CD4-positive, CD25-positive, alpha-beta regulatory T cell (primary cell): ENCODE measurements around the gene ALK. TPM values are rescaled to one million over a fixed set of nuclear protein-coding genes. Genes with fewer than 3 reads are reported as not detected.

Source experiments
- ATAC-seq, 2 donors: fragments of 150-1000 bp; cut with Tn5 transposase; one replicate each; pipeline ENCODE4 v1.10.0; 2021; ENCODE audit warnings: low read depth in 2 of 2, moderate number of reproducible peaks in 2 of 2, moderate library complexity in 1 of 2
- DNase-seq, 3 donors: peaks; one replicate each; pipeline versions ENCODE4 v3.0.0 to v3.0.0-alpha.2; 2012 to 2022; ENCODE audit warnings: mixed read lengths in 1 of 3
- H3K27ac ChIP-seq: one replicate; pipeline ENCODE4 v1.7.0; 2013; ENCODE audit warnings: mild to moderate bottlenecking, low read length; ENCODE audit not compliant: insufficient read depth, poor library complexity, severe bottlenecking
- H3K27me3 ChIP-seq: one replicate; pipeline ENCODE4 v1.7.0; 2013; ENCODE audit warnings: low read length; ENCODE audit not compliant: control insufficient read depth, insufficient read depth
- H3K36me3 ChIP-seq: one replicate; pipeline ENCODE4 v1.7.0; 2013; ENCODE audit warnings: mild to moderate bottlenecking, low read length, moderate library complexity; ENCODE audit not compliant: control insufficient read depth, insufficient read depth
- H3K4me1 ChIP-seq: 2 replicates; pipeline ENCODE4 v1.7.0; 2013; ENCODE audit warnings: mild to moderate bottlenecking, low read length; ENCODE audit not compliant: insufficient read depth, control insufficient read depth, poor library complexity, severe bottlenecking
- H3K4me3 ChIP-seq: one replicate; pipeline ENCODE4 v1.7.0; 2013; ENCODE audit warnings: low read depth, mild to moderate bottlenecking, low read length, moderate library complexity
- H3K9me3 ChIP-seq, 2 experiments: 1 replicate in 1 of 2; 2 replicates in 1 of 2; pipeline ENCODE4 v1.7.0; 2013; ENCODE audit warnings: low read length in 2 of 2, mild to moderate bottlenecking in 1 of 2, moderate library complexity in 1 of 2; ENCODE audit not compliant: control insufficient read depth in 2 of 2
- H3K27ac Mint-ChIP-seq, 3 donors: one replicate each; pipeline ENCODE4 v1.8.0; 2020 to 2022; ENCODE audit warnings: mild to moderate bottlenecking in 3 of 3, mixed read lengths in 3 of 3, moderate library complexity in 2 of 3
- H3K27me3 Mint-ChIP-seq: one replicate; pipeline ENCODE4 v1.8.0; 2022; ENCODE audit warnings: mild to moderate bottlenecking, mixed read lengths
- H3K36me3 Mint-ChIP-seq: one replicate; pipeline ENCODE4 v1.8.0; 2020; ENCODE audit warnings: mixed read lengths
- H3K4me1 Mint-ChIP-seq, 4 donors: one replicate each; pipeline ENCODE4 v1.8.0; 2020 to 2022; ENCODE audit warnings: mixed read lengths in 4 of 4, mild to moderate bottlenecking in 1 of 4
- H3K4me3 Mint-ChIP-seq, 4 donors: one replicate each; pipeline ENCODE4 v1.8.0; 2020 to 2022; ENCODE audit warnings: mild to moderate bottlenecking in 4 of 4, mixed read lengths in 4 of 4, moderate library complexity in 3 of 4
- H3K9me3 Mint-ChIP-seq, 7 donors: one replicate each; pipeline ENCODE4 v1.8.0; 2020 to 2022; ENCODE audit warnings: mixed read lengths in 7 of 7, mild to moderate bottlenecking in 3 of 7, moderate library complexity in 2 of 7
- polyA plus RNA-seq, 4 donors: library from polyadenylated mRNA; unstranded; fragments of 300-500 nt; fragmentation: Illumina TruSeq; gene quantifications; one replicate each; pipeline ENCODE4 v1.2.3, GENCODE V29; 2021
- total RNA-seq: library from RNA; stranded (reverse); gene quantifications from one replicate; pipeline ENCODE4 v1.2.3, GENCODE V29; 2022

The ALK gene
- total and polyA plus RNA-seq, 5 donors from 2014 or later = not detected

GRCh38 chr2:29347774-29348461 is 573.5 kb downstream of the ALK start:
- Histone ChIP-seq H3K4me3 (no peak overlapping the region), H3K27me3 (peaks cover 11% of the 10 kb centered on the region), H3K36me3 (no peaks in the 10 kb centered on the region), H3K27ac (no peak overlapping the region), H3K4me1 (no peaks in the 10 kb centered on the region), H3K9me3 (no peaks in the 10 kb centered on the region)
- Mint-ChIP-seq H3K27me3 (peaks cover 24% of the 10 kb centered on the region), H3K36me3 (no peaks in the 10 kb centered on the region), H3K4me3 (no peak overlapping the region), H3K9me3 (peaks cover 0 to 2% (median 0%) of the 10 kb centered on the region in 7 donors), H3K4me1 (no peaks in the 10 kb centered on the region), H3K27ac (no peak overlapping the region)
- no peak for ATAC-seq
- DNase-seq = no peak

GRCh38 chr2:29345236-29345635 is 576.1 kb downstream of the ALK start:
- peaks cover 35% of the 10 kb centered on the region for H3K27me3 Mint-ChIP-seq
- no peak overlapping the region for H3K27ac ChIP-seq
- peaks cover 0 to 2% (median 0%) of the 10 kb centered on the region in 7 donors for H3K9me3 Mint-ChIP-seq
- no peak overlapping the region for H3K4me3 ChIP-seq
- DNase-seq (no peak), ATAC-seq (no peak)
- H3K36me3 Mint-ChIP-seq = no peaks in the 10 kb centered on the region
- H3K27me3 ChIP-seq = peaks cover 7% of the 10 kb centered on the region
- H3K4me1 Mint-ChIP-seq = no peaks in the 10 kb centered on the region
- no peak overlapping the region for H3K27ac Mint-ChIP-seq
- no peaks in the 10 kb centered on the region for H3K9me3 ChIP-seq
- H3K36me3 ChIP-seq = no peaks in the 10 kb centered on the region
- no peaks in the 10 kb centered on the region for H3K4me1 ChIP-seq
- H3K4me3 Mint-ChIP-seq = no peak overlapping the region

- H3K4me1 Mint-ChIP-seq = no peaks in the 10 kb centered on the region
- Histone ChIP-seq H3K27ac (no peak overlapping the region), H3K4me3 (no peak overlapping the region), H3K27me3 (peaks cover 4% of the 10 kb centered on the region), H3K36me3 (no peaks in the 10 kb centered on the region), H3K9me3 (no peaks in the 10 kb centered on the region), H3K4me1 (no peaks in the 10 kb centered on the region)
- H3K27ac Mint-ChIP-seq = no peak overlapping the region
- no peak overlapping the region for H3K4me3 Mint-ChIP-seq
- DNase-seq (no peak), ATAC-seq (no peak)
- peaks cover 28% of the 10 kb centered on the region for H3K27me3 Mint-ChIP-seq
- H3K36me3 Mint-ChIP-seq = no peaks in the 10 kb centered on the region
- H3K9me3 Mint-ChIP-seq = peaks cover 0 to 2% (median 0%) of the 10 kb centered on the region in 7 donors
Observed at GRCh38 chr2:29343830-29344229, 577.6 kb downstream of the ALK start.

GRCh38 chr2:29336341-29337241 is 584.8 kb downstream of the ALK start:
- H3K4me1 ChIP-seq = no peaks in the 10 kb centered on the region
- Mint-ChIP-seq H3K4me3 (no peak overlapping the region), H3K4me1 (no peaks in the 10 kb centered on the region), H3K27me3 (peaks cover 10% of the 10 kb centered on the region), H3K9me3 (no peaks in the 10 kb centered on the region), H3K27ac (peak overlapping the region in 1 of 3 donors; percentile 12), H3K36me3 (no peaks in the 10 kb centered on the region)
- no peak overlapping the region for H3K4me3 ChIP-seq
- H3K27me3 ChIP-seq = no peaks in the 10 kb centered on the region
- no peak for ATAC-seq
- H3K27ac ChIP-seq = no peak overlapping the region
- no peak for DNase-seq
- no peaks in the 10 kb centered on the region for H3K9me3 ChIP-seq
- no peaks in the 10 kb centered on the region for H3K36me3 ChIP-seq

GRCh38 chr2:29335396-29335795 is 586.0 kb downstream of the ALK start:
- no peaks in the 10 kb centered on the region for H3K36me3 Mint-ChIP-seq
- H3K9me3 ChIP-seq = no peaks in the 10 kb centered on the region

GRCh38 chr2:29334706-29335105 is 586.7 kb downstream of the ALK start:
- H3K27ac Mint-ChIP-seq = no peak overlapping the region
- no peaks in the 10 kb centered on the region for H3K9me3 Mint-ChIP-seq
- H3K9me3 ChIP-seq = no peaks in the 10 kb centered on the region
- H3K27ac ChIP-seq = no peak overlapping the region
- DNase-seq = no peak
- no peaks in the 10 kb centered on the region for H3K4me1 Mint-ChIP-seq
- no peaks in the 10 kb centered on the region for H3K4me1 ChIP-seq
- H3K27me3 Mint-ChIP-seq = peaks cover 5% of the 10 kb centered on the region
- no peak overlapping the region for H3K4me3 Mint-ChIP-seq
- H3K27me3 ChIP-seq = no peaks in the 10 kb centered on the region
- H3K36me3 ChIP-seq = no peaks in the 10 kb centered on the region
- no peak overlapping the region for H3K4me3 ChIP-seq
- ATAC-seq = no peak
- no peaks in the 10 kb centered on the region for H3K36me3 Mint-ChIP-seq

More at GRCh38 chr2:29335396-29335795, 586.0 kb downstream of the ALK start:
- Histone ChIP-seq H3K27ac (no peak overlapping the region), H3K4me3 (no peak overlapping the region), H3K27me3 (no peaks in the 10 kb centered on the region), H3K4me1 (no peaks in the 10 kb centered on the region), H3K36me3 (no peaks in the 10 kb centered on the region)
- peaks cover 5% of the 10 kb centered on the region for H3K27me3 Mint-ChIP-seq
- no peak for DNase-seq
- no peak overlapping the region for H3K4me3 Mint-ChIP-seq
- ATAC-seq = no peak
- H3K27ac Mint-ChIP-seq = no peak overlapping the region
- H3K9me3 Mint-ChIP-seq = no peaks in the 10 kb centered on the region
- no peaks in the 10 kb centered on the region for H3K4me1 Mint-ChIP-seq

GRCh38 chr2:29332540-29332939 is 588.8 kb downstream of the ALK start:
- Histone ChIP-seq H3K4me3 (no peak overlapping the region), H3K27ac (no peak overlapping the region), H3K36me3 (no peaks in the 10 kb centered on the region), H3K9me3 (no peaks in the 10 kb centered on the region), H3K4me1 (no peaks in the 10 kb centered on the region), H3K27me3 (no peaks in the 10 kb centered on the region)
- Mint-ChIP-seq H3K27me3 (no peaks in the 10 kb centered on the region), H3K36me3 (no peaks in the 10 kb centered on the region), H3K4me3 (no peak overlapping the region), H3K27ac (no peak overlapping the region), H3K4me1 (no peaks in the 10 kb centered on the region), H3K9me3 (no peaks in the 10 kb centered on the region)
- no peak for DNase-seq
- no peak for ATAC-seq
